Posterior vena cava (tissue), 2 donors: ENCODE measurements around the gene FCN3. TPM values are rescaled to one million over a fixed set of nuclear protein-coding genes. Genes with fewer than 3 reads are reported as not detected.

Source experiments
- DNase-seq: peaks from one replicate; pipeline ENCODE4 v3.0.0-alpha.2; 2020; ENCODE audit warnings: low spot score
- intact Hi-C, 2 donors: fragments of 100-400 bp; cut with DNase I; formaldehyde crosslinking; loops; one replicate each; pipeline versions ENCODE4 v1.14.1 to v1.14.2; 2022 to 2023
- total RNA-seq, 2 donors: library from RNA; stranded (reverse); fragmentation: NEBNext Ultra II Directional; extraction: Animal tissue kit (Norgen Biotek cat#: 25700); gene quantifications; one replicate each; pipeline ENCODE4 v1.2.1, GENCODE V29; 2021
- donor health status: DM: yes; HTN: yes; CAD: no.
- donor health status: DM: yes; HTN: yes; CAD: no.

FCN3 gene
- total RNA-seq, 2 donors from 2014 or later: 10.4 to 11.6 TPM

DNA sequence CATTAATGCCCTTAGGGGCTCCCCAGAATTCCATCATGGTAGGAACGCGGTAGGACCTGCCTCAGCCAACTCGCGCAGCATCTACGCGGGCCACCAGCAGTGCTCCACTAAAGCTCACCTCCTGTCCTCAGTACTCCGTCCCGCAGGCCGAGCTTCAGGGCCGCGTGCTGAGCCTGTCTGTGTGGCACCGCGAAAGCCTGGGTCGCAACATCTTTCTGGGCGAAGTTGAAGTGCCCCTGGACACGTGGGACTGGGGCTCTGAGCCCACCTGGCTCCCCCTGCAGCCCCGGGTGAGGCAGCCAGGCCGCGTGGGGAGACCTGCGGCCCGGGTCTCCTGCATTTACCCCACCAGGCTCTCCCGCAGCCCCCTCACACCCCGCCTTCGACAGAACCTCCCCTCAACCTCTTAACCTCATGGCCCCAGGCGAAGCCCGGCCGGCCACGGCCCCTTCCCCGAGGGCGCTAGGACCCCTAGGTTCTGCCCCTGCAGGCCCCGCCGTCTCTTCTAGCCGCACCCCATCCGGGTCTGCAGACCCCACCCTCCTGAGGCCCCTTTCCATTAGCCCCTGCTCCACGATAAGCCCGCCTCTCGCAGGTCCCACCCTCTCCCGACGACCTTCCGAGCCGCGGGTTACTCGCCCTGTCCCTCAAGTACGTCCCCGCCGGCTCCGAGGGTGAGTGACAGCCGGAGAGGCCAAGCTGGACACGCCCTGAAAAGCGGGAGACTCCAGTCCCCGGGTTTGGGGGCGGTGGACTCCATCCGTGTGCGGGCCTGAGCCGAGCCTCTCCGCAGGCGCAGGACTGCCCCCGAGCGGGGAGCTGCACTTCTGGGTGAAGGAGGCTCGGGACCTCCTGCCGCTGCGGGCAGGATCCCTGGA, 23.7 kb downstream of the FCN3 start:
- DNase-seq: peak; percentile 90
- intact Hi-C loops: no loop called here

- peak; percentile 90 for DNase-seq
- intact Hi-C loops: no loop called here
Observed at GRCh38 chr1:27349784-27350662, 24.6 kb downstream of the FCN3 start.

DNA sequence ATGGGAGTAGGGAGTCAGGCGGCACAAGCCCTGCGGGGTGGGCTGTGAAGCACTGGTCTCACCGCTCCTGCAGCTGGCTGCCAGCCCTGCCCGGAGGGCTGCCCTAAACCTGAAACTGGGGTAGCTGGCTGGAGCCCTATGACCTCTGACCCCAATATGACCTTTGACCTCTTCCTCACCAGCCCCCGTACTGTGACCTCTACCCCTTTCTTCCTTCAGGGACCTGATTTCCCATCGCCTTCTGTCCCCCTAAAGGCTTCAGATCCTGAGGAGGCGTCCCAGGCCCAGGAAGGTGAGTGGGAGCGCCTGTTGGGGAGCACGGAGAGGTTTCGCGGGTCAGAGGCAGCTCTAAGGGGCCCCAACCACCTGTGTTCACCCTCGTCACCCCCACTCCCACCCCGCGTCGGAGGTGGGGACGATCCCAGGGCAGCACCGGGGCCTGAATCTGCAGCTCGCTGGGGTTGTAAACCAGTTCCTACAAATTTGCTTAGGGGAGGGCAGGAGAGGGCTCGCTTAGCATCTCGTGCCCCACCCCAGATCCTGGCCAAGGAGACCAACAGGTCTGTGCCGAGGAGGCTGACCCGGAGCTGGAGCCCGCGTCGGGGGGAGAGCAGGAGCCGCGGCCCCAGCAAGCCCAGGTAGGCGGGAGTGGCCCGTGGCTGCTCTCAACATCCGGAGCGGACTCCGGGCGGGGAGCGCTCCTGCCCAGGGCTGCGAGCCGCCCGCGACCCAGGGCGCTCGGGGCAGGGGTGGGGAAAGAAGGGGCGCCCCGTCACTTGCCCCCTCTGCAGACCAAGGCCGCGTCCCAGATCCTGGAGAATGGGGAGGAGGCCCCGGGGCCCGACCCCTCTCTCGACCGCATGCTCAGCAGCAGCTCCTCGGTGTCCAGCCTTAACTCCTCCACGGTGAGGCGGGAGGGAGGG, 25.5 kb downstream of the FCN3 start:
- DNase-seq: peak; percentile 74
- intact Hi-C loops: no loop called here

GRCh38 chr1:27346991-27347624, 27.5 kb downstream of the FCN3 start:
- DNase-seq: peak; percentile 79
- intact Hi-C loops: no loop called here

DNA sequence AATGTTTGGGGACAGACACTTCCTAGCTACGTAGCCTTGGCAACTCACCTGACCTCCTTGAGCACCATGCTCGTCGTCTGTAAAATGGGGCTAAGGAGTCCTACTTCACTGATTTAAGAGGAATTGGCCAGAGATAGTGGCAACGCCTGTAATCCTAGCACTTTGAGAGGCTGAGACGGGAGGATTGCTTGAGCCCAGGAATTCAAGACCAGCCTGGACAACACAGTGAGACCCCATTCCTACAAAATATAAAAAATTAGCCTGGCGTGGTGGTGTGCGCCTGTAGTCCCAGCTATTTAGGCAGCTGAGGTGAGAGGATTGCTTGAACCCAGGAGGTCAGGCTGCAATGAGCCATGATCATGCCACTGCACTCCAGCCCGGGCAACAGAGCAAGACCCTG, 28.3 kb downstream of the FCN3 start:
- intact Hi-C loops: no loop called here
- no peak for DNase-seq

DNA sequence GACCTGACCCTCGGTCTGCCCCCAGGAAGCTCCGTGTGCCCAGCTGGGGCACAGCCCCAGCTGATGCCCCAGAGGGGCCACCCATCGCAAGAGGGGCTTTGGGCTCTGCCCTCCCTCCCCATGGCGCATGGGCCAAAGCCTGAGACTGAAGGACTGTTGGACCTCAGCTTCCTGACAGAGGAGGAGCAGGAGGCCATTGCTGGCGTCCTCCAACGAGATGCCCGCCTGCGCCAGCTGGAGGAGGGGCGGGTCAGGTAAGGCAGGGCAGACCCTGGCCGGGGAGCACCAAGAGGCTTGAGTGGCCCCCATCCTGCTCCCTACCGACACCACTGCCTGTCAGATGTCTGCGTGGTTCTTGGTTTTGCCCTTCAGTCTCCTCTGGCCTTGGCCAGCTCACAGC, 29.4 kb downstream of the FCN3 start:
- DNase-seq: peak; percentile 68
- intact Hi-C loops: no loop called here

- intact Hi-C loops: no loop called here
- DNase-seq: no peak
Observed at GRCh38 chr1:27343639-27344025, 31.0 kb downstream of the FCN3 start.

- intact Hi-C loops: no loop called here
- DNase-seq: peak; percentile 83
Observed at GRCh38 chr1:27342778-27343638, 31.6 kb downstream of the FCN3 start.

DNA sequence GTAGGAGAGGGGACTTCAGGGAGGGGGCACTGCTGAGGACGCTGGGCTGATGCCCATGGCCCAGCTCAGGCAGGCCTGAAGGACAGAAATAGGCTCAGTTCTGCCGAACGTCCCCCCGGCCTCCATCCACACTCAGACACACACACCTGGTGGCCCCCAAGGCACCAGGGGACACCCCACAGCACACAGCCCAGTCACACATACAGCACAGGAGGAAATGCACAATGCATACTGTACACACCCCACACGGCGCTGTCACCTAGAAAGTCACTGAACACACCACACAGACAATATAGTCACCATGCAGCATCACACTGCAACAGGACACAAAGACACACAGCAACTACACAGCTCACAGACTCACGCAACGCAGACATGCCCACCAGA, 32.2 kb downstream of the FCN3 start:
- DNase-seq: no peak
- intact Hi-C loops: no loop called here

DNA sequence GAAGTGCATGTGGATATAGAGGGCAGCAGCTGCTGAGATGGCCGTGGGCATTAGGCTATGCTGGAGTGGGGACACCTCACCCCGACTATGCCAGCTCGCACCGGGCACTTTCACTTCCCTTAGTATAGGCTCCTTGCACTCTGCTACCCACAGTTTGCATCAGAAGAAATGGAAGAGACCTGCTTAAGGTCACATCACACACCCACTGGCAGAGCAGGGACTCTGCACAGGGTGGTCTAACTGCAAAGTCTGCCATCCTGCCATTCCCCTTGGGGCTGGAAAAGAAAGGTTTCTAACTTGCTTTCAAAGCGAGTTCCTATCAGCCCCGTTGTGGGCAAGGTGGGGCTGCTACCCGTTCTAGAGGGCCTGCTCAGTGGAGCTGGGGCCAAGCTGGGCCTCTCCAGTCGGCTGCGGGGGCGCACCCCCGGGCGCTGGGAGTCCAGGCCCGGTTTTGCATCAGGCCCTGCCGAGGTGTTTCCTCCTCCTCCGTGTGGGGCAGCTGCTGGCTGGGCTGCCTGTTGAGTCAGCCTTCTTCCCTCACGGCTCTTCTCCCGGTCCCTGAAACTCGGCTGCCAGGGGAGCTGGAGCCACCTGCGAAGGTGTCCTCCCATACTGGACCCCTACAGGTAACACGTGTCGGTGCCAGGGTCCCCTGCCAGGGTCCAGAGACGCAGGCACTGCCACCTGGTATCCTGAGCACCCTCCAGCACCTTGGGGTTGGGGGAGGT, 32.9 kb downstream of the FCN3 start, which contains the start of gene SYTL1:
Gene SYTL1 (plus strand): TSS at position 498 of the 728 bp plus-strand sequence. CDS start 3,313 bp downstream, outside the sequence.
- intact Hi-C loops: no loop called here
- peak; percentile 83 for DNase-seq

GRCh38 chr1:27339213-27339612, 35.4 kb downstream of the FCN3 start:
- intact Hi-C loops: no loop called here
- no peak for DNase-seq

DNA sequence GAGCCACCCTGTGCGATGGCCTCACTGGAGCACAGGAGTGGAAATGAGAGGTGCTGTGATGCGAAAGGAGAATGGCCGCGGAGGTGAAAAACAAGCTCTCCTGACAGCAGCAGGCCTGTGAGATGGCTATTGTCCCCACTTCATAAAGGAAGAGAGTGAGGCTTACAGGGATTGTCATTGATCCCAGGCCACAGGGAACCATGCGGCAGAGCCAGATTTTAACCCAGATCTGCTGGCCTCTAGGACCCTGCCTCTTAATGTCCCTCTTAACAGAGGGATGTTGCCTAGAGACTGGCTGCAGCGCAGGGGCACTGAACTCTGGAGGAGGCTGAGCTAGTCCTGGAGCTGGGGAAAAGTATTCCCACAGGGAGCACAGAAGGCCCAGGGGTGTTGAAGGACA, 35.9 kb downstream of the FCN3 start:
- no peak for DNase-seq
- intact Hi-C loops: no loop called here

DNA sequence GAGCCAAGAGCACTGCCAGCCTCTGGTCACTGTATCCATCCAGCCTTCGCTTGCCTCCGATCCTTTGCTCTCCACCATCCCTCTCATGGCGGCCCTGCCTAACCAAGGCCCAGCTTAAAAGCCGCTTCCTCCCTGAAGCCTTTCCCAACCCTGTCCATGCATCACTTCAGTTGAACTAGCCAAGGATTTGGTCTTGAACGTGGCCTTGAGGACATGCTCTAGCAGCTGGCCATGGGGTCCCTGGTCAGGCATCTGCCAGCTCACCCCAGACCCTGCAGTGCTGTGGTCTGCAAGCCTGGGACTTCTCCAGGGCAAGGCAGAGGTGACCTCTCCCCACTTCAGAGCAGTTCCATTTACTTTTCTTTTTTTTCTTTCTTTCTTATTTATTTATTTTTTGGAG, 37.9 kb downstream of the FCN3 start:
- intact Hi-C loops: no loop called here
- no peak for DNase-seq

- intact Hi-C loops: no loop called here
- no peak for DNase-seq
Observed at GRCh38 chr1:27335506-27336422, 38.9 kb downstream of the FCN3 start.

DNA sequence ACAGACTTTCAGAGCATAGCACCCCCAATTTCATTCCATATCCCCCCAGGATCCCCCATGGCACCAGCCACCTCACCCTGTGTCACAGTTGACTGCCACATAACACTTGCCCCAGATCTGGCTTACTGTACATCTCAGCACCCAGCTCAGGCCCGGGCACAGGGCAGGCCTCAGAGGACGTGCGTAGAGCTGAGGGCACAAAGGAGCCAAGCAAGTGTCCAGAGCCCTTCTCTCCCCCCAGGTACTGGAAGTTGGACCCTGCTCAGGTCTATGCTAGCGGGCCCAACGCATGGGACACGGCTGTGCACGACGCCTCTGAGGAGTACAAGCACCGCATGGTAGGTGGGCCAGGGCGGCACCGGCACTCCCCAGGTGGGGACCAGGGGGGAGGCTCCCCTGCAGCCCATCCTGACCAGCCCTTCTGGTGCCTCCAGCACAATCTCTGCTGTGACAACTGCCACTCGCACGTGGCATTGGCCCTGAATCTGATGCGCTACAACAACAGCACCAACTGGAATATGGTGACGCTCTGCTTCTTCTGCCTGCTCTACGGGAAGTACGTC, 40.8 kb downstream of the FCN3 start:
- DNase-seq: peak; percentile 65
- intact Hi-C loops: no loop called here
